ES-I3 (cell line): ENCODE results near the gene PEPD.

ENCODE experiments used
- H3K36me3 ChIP-seq: 2 replicates; pipeline ENCODE4 v1.6.1; 2013; ENCODE audit warnings: mild to moderate bottlenecking, low read length, control low read depth, moderate library complexity; ENCODE audit not compliant: insufficient read depth
- H3K4me1 ChIP-seq: 2 replicates; pipeline ENCODE4 v1.6.1; 2013; ENCODE audit warnings: mild to moderate bottlenecking, control low read depth, low read length; ENCODE audit not compliant: insufficient read depth
- H3K9ac ChIP-seq: 2 replicates; pipeline ENCODE4 v1.6.1; 2013; ENCODE audit warnings: low read depth, mild to moderate bottlenecking, low read length, moderate library complexity
- H3K9me3 ChIP-seq: 2 replicates; pipeline ENCODE4 v1.6.1; 2013; ENCODE audit warnings: mild to moderate bottlenecking, low read length, moderate library complexity; ENCODE audit not compliant: control insufficient read depth, insufficient read depth

The PEPD gene

DNA sequence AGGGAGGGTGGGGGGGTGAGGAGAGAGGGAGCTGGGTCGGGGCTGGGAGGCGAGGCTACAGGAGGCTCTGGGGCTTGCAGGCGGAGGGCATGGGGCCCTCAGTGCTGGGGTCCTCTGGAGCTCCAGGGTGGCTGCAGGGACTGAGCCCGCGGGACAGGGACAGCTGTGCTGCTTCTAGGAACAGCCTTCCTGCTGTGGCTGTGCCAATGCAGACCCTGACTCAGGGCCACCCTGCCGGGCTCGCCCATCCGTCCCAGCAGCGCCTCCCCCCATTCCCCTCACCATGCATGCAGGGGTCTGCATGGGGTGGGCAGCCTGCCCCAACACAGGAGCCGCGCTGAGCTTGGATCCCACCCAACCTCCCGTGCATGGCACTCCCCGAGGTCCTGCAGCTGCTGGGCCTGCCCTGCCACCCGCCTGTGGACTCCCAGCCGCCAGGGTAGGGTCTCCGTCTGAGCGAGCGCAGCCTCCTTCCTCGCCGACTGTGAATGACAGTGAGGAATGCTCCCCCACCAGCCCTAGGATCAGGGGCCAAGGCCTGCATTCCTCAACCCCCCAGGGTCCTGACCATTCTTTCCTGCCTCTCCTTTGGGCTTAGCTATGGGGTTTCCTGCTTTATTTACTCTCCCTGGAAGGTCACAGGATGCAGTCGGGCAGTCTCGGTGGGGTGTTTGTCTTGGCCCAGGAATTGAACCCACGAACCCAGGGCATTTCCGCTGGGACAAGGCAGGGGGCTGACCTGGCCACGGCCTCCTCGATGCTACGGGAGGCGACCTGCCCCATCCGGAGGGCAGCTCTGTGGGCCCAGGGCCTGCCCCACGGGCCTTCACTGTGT, 124.7 kb downstream of the PEPD start:
- H3K36me3 ChIP-seq = no peaks in the 10 kb centered on the region
- H3K4me1 ChIP-seq = peaks cover 8% of the 10 kb centered on the region; the same call in 1 of the 2 replicates
- H3K9me3 ChIP-seq = no peaks in the 10 kb centered on the region
- H3K9ac ChIP-seq = no peak overlapping the region

DNA sequence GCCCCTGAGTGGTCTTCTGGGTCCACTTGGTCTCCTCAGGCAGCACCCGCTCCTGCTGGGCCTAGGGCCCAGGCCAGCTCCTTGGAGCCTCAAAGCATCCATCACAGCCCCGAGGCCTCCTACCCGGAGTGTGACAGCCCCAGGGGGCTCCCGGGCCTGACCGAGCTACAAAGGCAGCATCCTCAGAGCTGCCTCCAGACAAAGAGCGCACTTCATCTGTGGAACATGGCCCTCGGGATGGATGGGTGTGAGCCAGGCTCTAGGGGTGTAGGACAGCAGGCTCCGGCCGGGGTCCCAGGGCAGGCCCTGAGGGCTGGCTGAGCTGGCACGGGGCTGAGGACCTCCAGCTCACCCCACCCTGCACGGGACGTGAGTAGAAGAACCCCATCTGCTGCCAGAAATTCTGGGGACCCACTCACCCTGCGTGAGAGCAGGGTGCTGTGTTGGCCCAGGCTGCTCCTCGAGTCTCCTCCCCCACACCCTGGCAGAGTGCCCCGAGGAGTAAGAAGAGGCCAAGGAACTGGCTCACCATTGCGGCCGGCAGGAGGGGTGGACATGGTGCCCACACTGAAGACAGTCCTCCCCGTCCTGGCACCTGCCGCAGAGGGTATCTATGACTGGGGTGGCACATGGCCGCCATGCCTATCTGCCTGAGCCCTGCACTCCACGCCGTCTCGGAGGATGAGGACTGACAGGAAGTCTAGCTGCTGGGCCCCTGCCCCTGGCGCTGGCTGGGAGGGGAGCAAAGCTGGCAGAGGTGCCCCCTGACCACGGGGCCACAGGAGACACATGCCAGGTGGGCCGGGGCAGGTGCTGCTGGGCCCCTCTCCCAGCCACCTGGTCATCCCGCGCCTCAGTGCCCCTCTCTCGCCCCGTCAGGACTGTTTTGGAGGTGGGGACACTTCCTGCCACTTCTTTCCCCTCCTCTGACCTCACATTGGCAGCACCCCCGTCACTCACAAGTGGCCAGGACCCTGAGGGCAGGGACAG, 125.7 kb downstream of the PEPD start:
- no peak overlapping the region for H3K9ac ChIP-seq
- no peaks in the 10 kb centered on the region for H3K36me3 ChIP-seq
- no peaks in the 10 kb centered on the region for H3K9me3 ChIP-seq
- H3K4me1 ChIP-seq = peaks cover 8% of the 10 kb centered on the region; the same call in 1 of the 2 replicates

DNA sequence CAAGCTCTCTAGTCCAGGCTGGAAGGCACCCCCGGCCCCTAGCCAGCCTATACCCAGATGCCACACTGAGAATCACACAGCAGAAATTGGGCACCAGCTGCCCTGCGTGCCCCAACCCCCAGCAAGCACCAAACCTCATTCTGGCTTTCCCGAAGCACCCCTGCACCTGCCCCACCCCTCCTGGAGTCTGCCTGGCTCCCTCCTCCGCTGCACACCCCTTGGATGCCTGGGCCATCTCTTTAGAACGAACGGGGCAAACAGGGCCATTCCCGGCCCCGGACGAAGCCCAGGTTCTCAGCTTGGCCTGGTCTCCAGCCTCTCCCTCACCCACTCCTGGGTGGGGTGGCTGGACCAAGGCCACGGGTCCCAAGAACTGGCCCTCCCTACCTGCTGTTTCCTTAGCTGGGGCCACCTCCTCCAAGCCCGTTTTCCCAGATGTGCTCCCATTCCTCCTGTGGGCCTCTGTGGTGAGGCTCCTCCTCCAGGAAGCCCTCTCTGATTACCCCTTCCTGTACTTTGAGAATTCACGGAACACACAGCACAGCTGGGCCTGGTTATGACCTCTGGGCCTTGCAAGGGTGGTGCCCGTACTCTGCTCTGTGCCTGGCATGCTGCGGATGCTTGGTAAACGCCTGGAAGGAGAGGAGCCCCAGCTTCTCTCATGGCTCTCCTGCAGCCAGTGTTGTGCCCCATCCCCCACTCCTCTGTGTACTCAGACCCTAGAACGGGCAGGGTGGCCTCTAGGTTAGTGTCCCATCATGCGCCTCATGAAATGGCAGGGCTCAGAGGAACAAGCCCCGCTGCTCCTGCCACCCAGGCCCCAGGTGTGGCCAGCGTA, 126.6 kb downstream of the PEPD start:
- peaks cover 8% of the 10 kb centered on the region; the same call in 1 of the 2 replicates for H3K4me1 ChIP-seq
- no peaks in the 10 kb centered on the region for H3K36me3 ChIP-seq
- no peaks in the 10 kb centered on the region for H3K9me3 ChIP-seq
- H3K9ac ChIP-seq = no peak overlapping the region

DNA sequence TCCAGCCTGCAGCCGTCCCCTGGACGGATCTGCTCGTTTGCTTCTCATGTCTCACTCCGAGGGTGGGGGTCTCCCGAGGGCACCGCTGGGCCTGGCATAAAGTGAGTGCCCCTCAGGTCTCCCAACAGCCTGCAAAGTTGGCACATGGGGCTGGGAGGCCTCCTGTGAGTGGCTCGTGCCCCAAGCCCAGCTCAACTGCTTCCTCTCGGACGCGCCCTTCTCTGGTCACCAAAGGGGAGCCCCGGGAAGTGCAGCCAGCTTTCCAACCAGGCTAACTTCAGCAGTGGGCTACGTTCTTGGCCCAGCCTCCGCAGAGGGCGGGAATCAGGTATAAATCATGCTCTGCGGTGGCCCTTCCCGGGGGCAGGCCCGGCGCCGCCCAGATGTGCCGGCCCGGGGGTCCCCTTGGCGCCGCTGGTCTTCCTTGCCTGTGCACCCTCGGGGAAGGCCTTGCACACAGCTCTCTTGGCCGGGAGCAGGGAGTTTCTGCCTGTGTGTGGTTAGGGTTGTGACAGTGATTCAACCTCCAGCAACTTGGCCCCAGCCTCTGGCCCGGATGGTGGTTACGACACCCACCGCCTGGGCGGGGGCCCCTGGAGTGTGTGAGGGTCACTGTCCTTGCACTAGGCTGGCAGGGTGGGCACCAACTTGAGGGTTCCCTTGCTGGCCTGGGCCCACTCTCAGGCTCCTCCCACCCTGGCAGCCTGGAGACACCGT, 127.4 kb downstream of the PEPD start:
- Histone ChIP-seq H3K9me3 (no peaks in the 10 kb centered on the region), H3K4me1 (peaks cover 8% of the 10 kb centered on the region; the same call in 1 of the 2 replicates), H3K9ac (no peak overlapping the region), H3K36me3 (no peaks in the 10 kb centered on the region)

DNA sequence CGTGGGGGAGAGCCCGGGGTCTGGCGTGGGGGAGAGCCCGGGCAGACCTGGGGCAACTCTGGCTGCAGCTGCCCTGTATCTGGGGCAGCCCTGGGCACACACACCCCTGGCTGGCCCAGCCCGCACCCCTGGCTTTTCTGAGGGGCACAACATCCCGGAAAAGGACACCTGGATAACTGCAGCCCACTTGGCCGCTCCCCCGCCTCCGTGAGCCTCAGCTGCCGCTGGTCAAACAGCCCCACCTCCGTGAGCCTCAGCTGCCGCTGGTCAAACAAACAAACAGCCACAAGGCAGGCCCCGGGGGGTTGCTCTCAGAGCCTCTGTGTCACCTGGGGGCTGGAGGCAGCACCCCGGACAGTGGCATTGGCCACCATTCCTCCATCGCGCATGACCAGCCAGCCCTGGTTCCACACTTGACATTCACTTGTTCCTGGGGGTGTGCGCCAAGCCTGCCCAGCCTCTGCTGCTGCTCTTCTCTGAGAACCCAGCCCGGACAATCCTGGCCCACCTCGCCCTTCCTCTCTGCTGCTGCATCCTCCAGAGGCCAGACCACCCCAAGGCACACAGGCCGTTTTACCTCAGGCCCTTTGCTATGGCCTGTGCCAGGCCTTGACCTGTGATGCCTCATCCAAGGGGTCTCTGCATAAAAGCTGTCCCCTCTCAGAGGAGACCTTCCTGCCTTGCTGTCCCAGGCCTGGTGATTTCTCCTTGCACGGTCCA, 128.1 kb downstream of the PEPD start:
- Histone ChIP-seq H3K4me1 (peaks cover 8% of the 10 kb centered on the region; the same call in 1 of the 2 replicates), H3K9ac (no peak overlapping the region), H3K9me3 (no peaks in the 10 kb centered on the region), H3K36me3 (no peaks in the 10 kb centered on the region)

DNA sequence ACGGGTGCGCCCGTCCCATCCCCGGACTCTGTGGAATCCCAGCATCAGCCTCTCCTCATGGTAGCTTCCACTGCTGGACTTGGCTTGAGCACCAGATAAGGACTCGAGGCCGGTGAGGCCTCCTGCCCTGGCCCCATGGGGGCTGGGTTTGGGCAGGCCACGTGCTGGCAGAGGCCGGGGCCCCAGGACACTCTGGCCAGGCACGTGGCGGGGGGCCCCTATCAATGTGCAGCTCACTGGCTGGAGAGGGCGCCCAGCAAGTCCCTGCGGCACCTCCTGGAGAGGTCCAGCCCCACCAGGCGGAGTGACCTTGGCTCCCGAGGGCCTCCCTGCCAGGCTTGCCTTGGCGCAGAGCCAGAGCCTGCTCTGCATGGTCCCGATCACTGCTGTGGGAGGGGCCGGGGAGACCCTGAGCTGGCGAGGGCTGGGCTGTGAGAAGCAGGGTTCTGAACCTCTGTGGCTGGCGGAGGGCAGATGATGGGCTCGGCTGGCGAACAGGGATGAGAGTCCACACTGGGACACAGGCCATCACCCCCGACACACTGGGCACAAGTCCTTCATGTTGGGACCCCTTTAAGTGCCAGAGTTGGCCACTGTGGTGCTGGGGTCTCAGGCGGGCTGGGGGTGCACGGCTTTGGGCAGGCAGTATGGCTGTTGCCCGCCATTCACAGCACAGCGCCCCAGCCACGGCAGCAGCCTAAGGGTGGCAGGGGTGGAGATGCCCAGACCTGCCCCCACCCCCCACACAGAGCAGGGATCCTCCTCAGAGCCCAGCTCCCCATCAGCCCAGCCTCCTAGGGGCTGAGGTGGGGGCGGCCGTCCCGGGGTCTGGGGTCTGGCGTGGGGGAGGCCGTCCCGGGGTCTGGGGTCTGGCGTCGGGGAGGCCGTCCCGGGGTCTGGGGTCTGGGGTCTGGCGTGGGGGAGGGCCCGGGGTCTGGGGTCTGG, 129.0 kb downstream of the PEPD start:
- H3K9ac ChIP-seq = no peak overlapping the region
- H3K36me3 ChIP-seq = no peaks in the 10 kb centered on the region
- H3K4me1 ChIP-seq = peaks cover 8% of the 10 kb centered on the region; the same call in 1 of the 2 replicates
- H3K9me3 ChIP-seq = no peaks in the 10 kb centered on the region

DNA sequence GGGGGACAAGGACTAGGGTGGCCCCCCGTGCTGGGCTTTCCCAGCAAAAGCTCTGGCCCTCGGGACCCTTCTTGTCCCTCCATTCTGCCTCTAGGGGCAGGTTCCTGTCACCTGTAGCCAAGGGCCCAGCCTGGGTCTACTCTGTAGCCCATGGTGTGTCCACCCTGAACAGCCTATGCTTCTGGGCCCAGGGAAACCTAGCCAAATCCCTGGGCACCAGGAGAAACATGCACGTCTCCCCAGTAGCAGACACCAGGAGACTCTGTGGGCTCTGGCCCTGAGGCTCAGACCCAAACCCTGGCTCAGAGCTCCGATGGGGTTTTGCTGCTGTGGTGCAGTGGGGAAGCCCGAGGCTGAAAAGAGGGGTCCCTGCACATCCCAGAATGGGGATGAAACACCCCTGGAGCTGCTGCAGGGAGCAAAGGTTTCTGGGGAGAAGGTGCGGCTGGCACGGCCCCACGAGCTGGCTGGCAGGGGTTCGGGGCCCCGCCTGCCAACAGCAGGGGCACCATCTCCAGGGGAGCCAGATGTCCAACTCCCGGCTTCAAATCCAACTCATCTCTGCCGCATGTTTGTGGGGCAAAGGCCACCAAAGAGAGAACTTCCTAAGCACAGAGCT, 129.9 kb downstream of the PEPD start:
- H3K9me3 ChIP-seq = no peaks in the 10 kb centered on the region
- peaks cover 2% of the 10 kb centered on the region; the same call in 1 of the 2 replicates for H3K4me1 ChIP-seq
- no peaks in the 10 kb centered on the region for H3K36me3 ChIP-seq
- no peak overlapping the region for H3K9ac ChIP-seq

DNA sequence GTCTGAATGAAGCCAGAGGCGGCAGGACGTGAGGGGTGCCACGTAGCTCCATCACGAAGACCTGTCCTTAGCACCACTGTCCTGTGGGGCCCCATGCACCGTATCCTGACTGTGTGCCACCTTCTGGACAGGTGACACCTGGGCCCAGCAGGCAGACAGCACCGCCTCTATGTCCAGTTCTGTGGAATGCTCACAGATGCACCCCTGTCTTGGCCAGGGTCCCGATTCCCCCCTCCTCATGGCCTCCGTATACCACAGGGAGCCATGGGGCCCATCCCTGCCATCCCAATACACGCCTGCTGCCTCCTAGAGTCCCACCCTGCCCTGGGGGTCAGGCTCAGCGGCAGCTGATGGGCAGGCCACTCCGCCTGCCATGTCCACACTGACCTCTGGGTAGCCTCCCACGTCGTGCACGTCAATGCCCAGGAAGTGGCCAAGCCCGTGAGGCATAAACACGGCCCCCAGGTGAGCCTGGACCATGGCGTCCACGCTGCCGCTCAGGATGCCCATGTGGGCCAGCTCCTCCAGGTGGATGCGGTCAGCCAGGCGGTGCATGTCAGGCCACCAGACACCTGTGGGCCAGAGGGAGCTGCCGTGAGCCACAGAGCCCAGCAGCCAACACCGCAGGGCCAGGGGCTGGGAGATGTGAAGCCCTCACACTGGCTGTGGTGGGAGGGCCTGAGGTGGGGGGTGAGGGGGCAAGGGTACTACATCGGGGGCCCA, 130.5 kb downstream of the PEPD start:
- H3K4me1 ChIP-seq = no peaks in the 10 kb centered on the region
- no peak overlapping the region for H3K9ac ChIP-seq
- H3K9me3 ChIP-seq = no peaks in the 10 kb centered on the region
- no peaks in the 10 kb centered on the region for H3K36me3 ChIP-seq

DNA sequence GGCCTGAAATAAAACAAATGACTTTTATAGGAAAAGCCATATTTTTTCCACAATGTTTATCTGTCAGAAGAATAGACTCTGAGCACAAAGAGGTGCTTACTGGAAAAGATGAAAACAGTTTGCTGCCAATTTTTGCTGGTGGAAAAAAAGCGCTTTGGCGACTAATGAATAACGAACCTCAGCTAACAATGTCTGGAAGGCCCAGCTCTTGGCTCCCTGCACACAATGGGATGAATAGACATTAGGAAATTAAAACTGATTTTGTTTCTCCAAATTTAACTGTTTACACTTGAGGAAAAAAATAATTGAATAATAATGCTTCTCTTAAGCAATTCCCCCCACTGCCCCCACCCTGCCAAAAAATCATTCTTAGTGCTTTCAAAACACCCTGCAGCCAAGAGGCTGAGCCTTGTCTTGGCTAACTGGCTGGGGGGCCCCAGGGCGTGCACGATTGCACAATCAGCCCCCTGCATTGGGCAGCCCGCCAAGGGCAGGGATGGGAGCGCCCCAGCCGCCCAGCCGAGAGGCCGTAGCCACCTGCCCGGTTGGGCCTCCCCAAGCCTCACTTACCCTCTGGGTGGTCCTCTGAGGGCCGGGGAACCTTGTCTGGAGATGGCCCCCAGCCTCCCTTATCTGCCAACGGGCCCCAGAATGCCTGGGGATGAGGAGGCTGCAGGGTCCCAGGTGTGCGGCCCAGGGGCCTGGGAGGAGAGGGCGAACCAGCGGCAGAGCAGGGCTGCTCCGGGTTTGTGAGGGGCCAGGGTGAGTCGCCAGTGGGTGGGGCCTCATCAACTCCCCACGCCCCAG, 131.3 kb downstream of the PEPD start:
- Histone ChIP-seq H3K4me1 (no peaks in the 10 kb centered on the region), H3K9me3 (no peaks in the 10 kb centered on the region), H3K36me3 (0 out of 2 replicates have a peak, but pooled peaks cover 2% of the 10 kb centered on the region), H3K9ac (no peak overlapping the region)

DNA sequence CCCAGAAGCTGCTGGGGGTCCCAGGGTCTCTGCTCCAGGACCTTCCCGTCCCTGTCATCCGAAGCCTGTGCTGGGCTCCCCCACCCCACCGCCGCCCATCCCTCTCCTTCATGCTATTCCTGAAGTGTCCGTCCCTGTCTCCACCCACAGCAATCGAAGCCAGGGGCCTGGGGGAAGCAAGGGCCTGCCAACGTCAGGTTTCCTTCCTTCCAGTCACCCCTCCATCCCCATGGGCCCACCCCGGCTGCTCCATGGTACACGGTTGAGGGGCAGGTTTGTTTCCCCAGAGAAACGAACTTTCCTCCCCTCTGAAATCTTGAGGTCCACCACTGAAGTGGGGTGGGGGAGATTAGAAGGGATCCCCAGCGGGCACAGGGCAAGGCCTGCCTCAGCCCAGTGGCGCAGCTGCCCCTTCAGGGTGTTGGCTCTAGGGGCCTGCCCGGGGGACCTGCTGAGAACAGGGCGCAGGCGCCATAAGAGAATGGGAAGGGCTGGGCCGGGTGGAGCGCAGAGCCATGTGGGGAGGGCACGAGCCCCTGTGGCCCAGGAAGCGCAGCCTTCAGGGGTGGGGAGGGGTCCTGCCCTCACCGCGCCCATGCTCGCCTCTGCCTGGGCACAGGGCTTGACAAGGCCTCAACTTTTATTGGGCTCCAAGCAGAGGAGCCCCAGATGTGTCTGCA, 132.0 kb downstream of the PEPD start:
- 0 out of 2 replicates have a peak, but pooled peaks cover 2% of the 10 kb centered on the region for H3K36me3 ChIP-seq
- H3K9ac ChIP-seq = no peak overlapping the region
- no peaks in the 10 kb centered on the region for H3K9me3 ChIP-seq
- no peaks in the 10 kb centered on the region for H3K4me1 ChIP-seq
